GM08714 (cell line): ENCODE data around the gene NOSTRIN.

ENCODE experiments used
- H3K4me3 ChIP-seq: fragments of 200-500 bp; sonication (Bioruptor generic); 2 replicates; pipeline ENCODE4 v1.5.1; 2014; ENCODE audit warnings: mild to moderate bottlenecking, low read length, inconsistent platforms
- ZNF274 ChIP-seq: IDR thresholded peaks from 2 replicates; pipeline ENCODE4 v1.6.1; 2012; ENCODE audit warnings: mild to moderate bottlenecking, low read depth, low read length

Gene NOSTRIN

GRCh38 chr2:168798076-168798887 is 4.2 kb upstream of the NOSTRIN start:
- H3K4me3 ChIP-seq, result no peak overlapping the region
- TF ChIP-seq ZNF274, result no peak

- TF ChIP-seq ZNF274, result no peak
- H3K4me3 ChIP-seq, result no peak overlapping the region
Measured at GRCh38 chr2:168798888-168799410, 3.5 kb upstream of the NOSTRIN start.

GRCh38 chr2:168801471-168801870 is 966 bp upstream of the NOSTRIN start:
- H3K4me3 ChIP-seq, result no peak overlapping the region
- TF ChIP-seq ZNF274, result no peak

- no peak for TF ChIP-seq ZNF274
- no peak overlapping the region for H3K4me3 ChIP-seq
Measured at GRCh38 chr2:168802859-168803725, 655 bp downstream of the NOSTRIN start.

- no peak overlapping the region for H3K4me3 ChIP-seq
Measured at GRCh38 chr2:168804214-168804613, 1.8 kb downstream of the NOSTRIN start.

GRCh38 chr2:168805615-168806014 is 3.2 kb downstream of the NOSTRIN start:
- TF ChIP-seq ZNF274, result no peak
- H3K4me3 ChIP-seq, result no peak overlapping the region

More at GRCh38 chr2:168804214-168804613, 1.8 kb downstream of the NOSTRIN start:
- TF ChIP-seq ZNF274, result no peak

GRCh38 chr2:168809537-168809936 is 7.1 kb downstream of the NOSTRIN start:
- TF ChIP-seq ZNF274, result no peak
- H3K4me3 ChIP-seq, result no peak overlapping the region

- H3K4me3 ChIP-seq, result no peak overlapping the region
- no peak for TF ChIP-seq ZNF274
Measured at GRCh38 chr2:168810235-168810634, 7.8 kb downstream of the NOSTRIN start.

- TF ChIP-seq ZNF274, result no peak
- no peak overlapping the region for H3K4me3 ChIP-seq
Measured at GRCh38 chr2:168811696-168812095, 9.3 kb downstream of the NOSTRIN start.

GRCh38 chr2:168814046-168814445 is 11.6 kb downstream of the NOSTRIN start:
- H3K4me3 ChIP-seq, result no peak overlapping the region
- no peak for TF ChIP-seq ZNF274

GRCh38 chr2:168814939-168815907 is 12.8 kb downstream of the NOSTRIN start:
- TF ChIP-seq ZNF274, result no peak
- no peak overlapping the region for H3K4me3 ChIP-seq

- H3K4me3 ChIP-seq, result no peak overlapping the region
- no peak for TF ChIP-seq ZNF274
Measured at GRCh38 chr2:168816369-168816768, 13.9 kb downstream of the NOSTRIN start.

- no peak overlapping the region for H3K4me3 ChIP-seq
- TF ChIP-seq ZNF274, result no peak
Measured at GRCh38 chr2:168819050-168819715, 16.7 kb downstream of the NOSTRIN start.
